RPMI8226 (cell line): Measurements from ENCODE around the gene MAP3K15.

Experiments used
- DNase-seq: peaks from one replicate; pipeline ENCODE4 v3.0.0-alpha.2; 2015

MAP3K15 gene

GRCh38 chrX:19388741-19389140 is 126.6 kb downstream of the MAP3K15 start:
- no peak for DNase-seq

- no peak for DNase-seq
Observed at GRCh38 chrX:19388064-19388679, 127.1 kb downstream of the MAP3K15 start.

- DNase-seq, result no peak
Observed at GRCh38 chrX:19386679-19387078, 128.6 kb downstream of the MAP3K15 start.

- DNase-seq, result peak; percentile 61
Observed at GRCh38 chrX:19382555-19383145, 132.7 kb downstream of the MAP3K15 start.

GRCh38 chrX:19381326-19381725 is 134.0 kb downstream of the MAP3K15 start:
- no peak for DNase-seq

- DNase-seq, result no peak
Observed at GRCh38 chrX:19377799-19378198, 137.5 kb downstream of the MAP3K15 start.

GRCh38 chrX:19375546-19375945 is 139.8 kb downstream of the MAP3K15 start:
- no peak for DNase-seq

GRCh38 chrX:19373351-19373891 is 141.9 kb downstream of the MAP3K15 start:
- DNase-seq, result no peak

GRCh38 chrX:19372547-19373331 is 142.6 kb downstream of the MAP3K15 start:
- no peak for DNase-seq

GRCh38 chrX:19372170-19372546 is 143.2 kb downstream of the MAP3K15 start:
- DNase-seq, result peak; percentile 72

GRCh38 chrX:19370061-19370460 is 145.2 kb downstream of the MAP3K15 start:
- no peak for DNase-seq

- DNase-seq, result no peak
Observed at GRCh38 chrX:19368576-19368975, 146.7 kb downstream of the MAP3K15 start.

- no peak for DNase-seq
Observed at GRCh38 chrX:19361701-19362100, 153.6 kb downstream of the MAP3K15 start.

GRCh38 chrX:19360903-19361302 is 154.4 kb downstream of the MAP3K15 start:
- no peak for DNase-seq

- no peak for DNase-seq
Observed at GRCh38 chrX:19358521-19358920, 156.8 kb downstream of the MAP3K15 start.

- no peak for DNase-seq
Observed at GRCh38 chrX:19354625-19355024, 160.7 kb downstream of the MAP3K15 start.

- no peak for DNase-seq
Observed at GRCh38 chrX:19350941-19351384, 164.3 kb downstream of the MAP3K15 start.

- DNase-seq, result no peak
Observed at GRCh38 chrX:19349264-19349663, 166.0 kb downstream of the MAP3K15 start.

GRCh38 chrX:19347916-19348315 is 167.4 kb downstream of the MAP3K15 start:
- DNase-seq, result no peak

- peak; percentile 28 for DNase-seq
Observed at GRCh38 chrX:19344661-19345060, 170.6 kb downstream of the MAP3K15 start.

GRCh38 chrX:19343535-19344408 is 171.5 kb downstream of the MAP3K15 start, which contains the start of gene PDHA1:
Gene PDHA1 (plus strand): TSS chrX:19343927. CDS start chrX:19344038, 111 bp downstream.
- peak; percentile 96 for DNase-seq

- no peak for DNase-seq
Observed at GRCh38 chrX:19343085-19343534, 172.2 kb downstream of the MAP3K15 start.
